OCI-LY7 (cell line): ENCODE data around the gene DENND4A. TPM values are rescaled to one million over a fixed set of nuclear protein-coding genes. Genes with fewer than 3 reads are reported as not detected.

ENCODE experiments used
- BruUV-seq: library from RNA; stranded (reverse); fragments of 400-500 nt; replicated peaks from 2 replicates; lab custom pipeline; 2021; lab: Mats Ljungman, UMichigan
- CTCF ChIA-PET: fragments of 300-600 bp; sonication (Branson Sonifier 250); formaldehyde crosslinking; loops from one replicate; lab custom pipeline; 2022; ENCODE audit warnings: antibody characterized with exemption; ENCODE audit not compliant: unreplicated experiment; lab: Charles Lee
- POLR2A ChIA-PET: fragments of 300-600 bp; sonication (Branson Sonifier 250); formaldehyde crosslinking; loops from one replicate; lab custom pipeline; 2022; ENCODE audit warnings: antibody characterized with exemption; lab: Charles Lee
- DNase-seq: peaks from one replicate; pipeline ENCODE4 v3.0.0-alpha.2; 2015; ENCODE audit warnings: low spot score
- H2AFZ ChIP-seq: fragments of 200-600 bp; sonication (generic), shearing (Covaris generic); 2 replicates; pipeline ENCODE4 v1.6.1; 2014; ENCODE audit warnings: mild to moderate bottlenecking, antibody characterized with exemption, low read length, moderate library complexity
- H3K27ac ChIP-seq: fragments of 200-600 bp; sonication (generic); 2 replicates; pipeline ENCODE4 v1.5.1; 2014; ENCODE audit warnings: mixed run types, low read depth, mild to moderate bottlenecking, moderate library complexity, low read length, inconsistent platforms; ENCODE audit not compliant: poor library complexity, severe bottlenecking
- H3K36me3 ChIP-seq: fragments of 200-600 bp; sonication (generic); 2 replicates; pipeline ENCODE4 v1.6.1; 2014; ENCODE audit warnings: mild to moderate bottlenecking, antibody characterized with exemption, low read length, moderate library complexity, mixed read lengths; ENCODE audit not compliant: insufficient read depth
- H3K4me1 ChIP-seq: fragments of 200-600 bp; sonication (generic); 2 replicates; pipeline ENCODE4 v1.5.1; 2014; ENCODE audit warnings: mild to moderate bottlenecking, low read length; ENCODE audit not compliant: insufficient read depth, poor library complexity, severe bottlenecking
- H3K4me2 ChIP-seq: fragments of 200-600 bp; sonication (generic); 2 replicates; pipeline ENCODE4 v1.6.1; 2014; ENCODE audit warnings: mild to moderate bottlenecking, low read length
- H3K4me3 ChIP-seq: fragments of 200-600 bp; sonication (generic); 2 replicates; pipeline ENCODE4 v1.5.1; 2014; ENCODE audit warnings: mild to moderate bottlenecking, low read depth, low read length; ENCODE audit not compliant: poor library complexity, severe bottlenecking
- H3K79me2 ChIP-seq: fragments of 200-600 bp; sonication (generic); 2 replicates; pipeline ENCODE4 v1.6.1; 2016; ENCODE audit warnings: low read depth, mild to moderate bottlenecking, low read length, moderate library complexity, mixed read lengths; ENCODE audit not compliant: insufficient read depth
- H3K9me2 ChIP-seq: fragments of 200-600 bp; sonication (generic); 2 replicates; pipeline ENCODE4 v1.6.1; 2016; ENCODE audit warnings: mild to moderate bottlenecking, low read length, mixed read lengths; ENCODE audit not compliant: insufficient read depth
- H3K9me3 ChIP-seq: fragments of 200-600 bp; sonication (generic); 2 replicates; pipeline ENCODE4 v1.6.1; 2014; ENCODE audit warnings: mild to moderate bottlenecking, mixed run types, low read length, mixed read lengths
- H4K20me1 ChIP-seq: fragments of 200-600 bp; sonication (generic); 2 replicates; pipeline ENCODE4 v1.6.1; 2014; ENCODE audit warnings: mild to moderate bottlenecking, antibody characterized with exemption, low read length, moderate library complexity, mixed read lengths; ENCODE audit not compliant: insufficient read depth
- CTCF ChIP-seq: fragments of 200-600 bp; sonication (generic); conservative IDR thresholded peaks from 2 replicates; pipeline ENCODE4 v1.5.1; 2014; ENCODE audit warnings: mild to moderate bottlenecking, antibody characterized with exemption, low read length, moderate library complexity, mixed read lengths
- EZH2phosphoT487 ChIP-seq: fragments of 200-600 bp; sonication (generic); IDR thresholded peaks from 2 replicates; pipeline ENCODE4 v1.6.1; 2018; ENCODE audit warnings: low read depth, borderline replicate concordance, mild to moderate bottlenecking, mixed run types, antibody characterized with exemption, low read length, moderate library complexity, mixed read lengths
- intact Hi-C: fragments of 100-400 bp; cut with micrococcal nuclease; formaldehyde crosslinking; loops from one replicate; pipeline ENCODE4 v1.10.0; 2022; ENCODE audit not compliant: unreplicated experiment
- total RNA-seq, 2 experiments: library from RNA; depleted of rRNA in 1 of 2; stranded (reverse); fragments of >200 nt in 1 of 2; shearing (Covaris generic) in 1 of 2; gene quantifications; 2 replicates each; pipeline ENCODE4 v1.2.3, GENCODE V29; 2014 to 2022

The DENND4A gene
- total RNA-seq, 2 experiments from 2014 or later: 42.7 to 86.5 TPM

- H3K4me3 ChIP-seq: peak overlapping the region; percentile 26
- CTCF ChIA-PET: no interaction called here
- H2AFZ ChIP-seq: peak overlapping the region; percentile 80
- no peaks in the 10 kb centered on the region for H3K79me2 ChIP-seq
- intact Hi-C loops: no loop called here
- peak overlapping the region; percentile 31 for H3K27ac ChIP-seq
- peak overlapping the region; percentile 65 for H3K4me2 ChIP-seq
- DNase-seq: no peak
- POLR2A ChIA-PET: interaction anchor here (0.6 to 2.7 kb wide), 7 partner anchors 10 to 1668 kb away, joined by 3 to 18 read pairs (median 5); partner anchors contain the start of gene DENND4A
- no peaks in the 10 kb centered on the region for H3K9me2 ChIP-seq
- no TSS peak for BruUV-seq
- TF ChIP-seq EZH2phosphoT487: no peak
- TF ChIP-seq CTCF: no peak
- no peaks in the 10 kb centered on the region for H4K20me1 ChIP-seq
- H3K4me1 ChIP-seq: peaks cover 42% of the 10 kb centered on the region
- peaks cover under 1% of the 10 kb centered on the region; the same call in 1 of the 2 replicates for H3K9me3 ChIP-seq
- peaks cover 4% of the 10 kb centered on the region; the same call in 1 of the 2 replicates for H3K36me3 ChIP-seq
These were observed 14.3 kb upstream of the DENND4A start for GRCh38 chr15:65806397-65806796.

GRCh38 chr15:65805019-65805745 lies 13.1 kb upstream of the DENND4A start:
- peaks cover 48% of the 10 kb centered on the region for H3K4me1 ChIP-seq
- POLR2A ChIA-PET: interaction anchor here (1.0 to 2.0 kb wide), 2 partner anchors 10 to 16 kb away, joined by 3 to 11 read pairs; no protein-coding TSS in a partner anchor

More at GRCh38 chr15:65805019-65805745, 13.1 kb upstream of the DENND4A start:
- Histone ChIP-seq H2AFZ (peak overlapping the region; percentile 80), H3K4me3 (peak overlapping the region; percentile 26), H3K27ac (peak overlapping the region; percentile 31), H4K20me1 (no peaks in the 10 kb centered on the region), H3K36me3 (peaks cover 2% of the 10 kb centered on the region; the same call in 1 of the 2 replicates), H3K9me3 (no peaks in the 10 kb centered on the region; the same call in 1 of the 2 replicates), H3K9me2 (no peaks in the 10 kb centered on the region), H3K4me2 (peak overlapping the region; percentile 65), H3K79me2 (no peaks in the 10 kb centered on the region)
- CTCF ChIA-PET: no interaction called here
- intact Hi-C loops: no loop called here
- TF ChIP-seq CTCF (no peak), EZH2phosphoT487 (no peak)
- no TSS peak for BruUV-seq
- DNase-seq: no peak
